Rectal smooth muscle tissue (tissue), 1 donor: ENCODE data around the gene NUDT4B.
"Not testable (repeated sequence)": the region's sequence is repeated elsewhere in the genome, so short reads cannot be mapped to it uniquely, and the experiment has no call there.

Source experiments
- H3K27ac ChIP-seq: one replicate; pipeline ENCODE4 v1.7.0; 2013; ENCODE audit warnings: low read depth, low read length, inconsistent platforms
- H3K27me3 ChIP-seq: one replicate; pipeline ENCODE4 v1.7.0; 2013; ENCODE audit warnings: low read length; ENCODE audit not compliant: control insufficient read depth, insufficient read depth
- H3K36me3 ChIP-seq: one replicate; pipeline ENCODE4 v1.7.0; 2013; ENCODE audit warnings: low read length; ENCODE audit not compliant: control insufficient read depth, insufficient read depth
- H3K4me1 ChIP-seq: one replicate; pipeline ENCODE4 v1.7.0; 2013; ENCODE audit warnings: low read length; ENCODE audit not compliant: control insufficient read depth, insufficient read depth
- H3K4me3 ChIP-seq: one replicate; pipeline ENCODE4 v1.7.0; 2013; ENCODE audit warnings: low read length
- H3K9ac ChIP-seq: one replicate; pipeline ENCODE4 v1.7.0; 2013; ENCODE audit warnings: low read length

NUDT4B gene

GRCh38 chr1:148723515-148723914, 25.1 kb upstream of the NUDT4B start:
- not testable (repeated sequence) for H3K27ac ChIP-seq, H3K36me3 ChIP-seq, H3K27me3 ChIP-seq

GRCh38 chr1:148724872-148725271, 23.7 kb upstream of the NUDT4B start:
- not testable (repeated sequence) for H3K27ac ChIP-seq, H3K27me3 ChIP-seq, H3K4me3 ChIP-seq, H3K4me1 ChIP-seq, H3K36me3 ChIP-seq, H3K9ac ChIP-seq

More at GRCh38 chr1:148723515-148723914, 25.1 kb upstream of the NUDT4B start:
- not testable (repeated sequence) for H3K4me1 ChIP-seq, H3K4me3 ChIP-seq, H3K9ac ChIP-seq

GRCh38 chr1:148727862-148728261, 20.7 kb upstream of the NUDT4B start:
- not testable (repeated sequence) for H3K27me3 ChIP-seq, H3K9ac ChIP-seq, H3K4me3 ChIP-seq, H3K4me1 ChIP-seq, H3K36me3 ChIP-seq, H3K27ac ChIP-seq

- H3K9ac ChIP-seq, H3K4me3 ChIP-seq, H3K27ac ChIP-seq, H3K27me3 ChIP-seq, H3K4me1 ChIP-seq, H3K36me3 ChIP-seq: not testable (repeated sequence)
These were observed 19.4 kb upstream of the NUDT4B start for GRCh38 chr1:148729128-148729527.

GRCh38 chr1:148729541-148729940, 19.0 kb upstream of the NUDT4B start:
- H3K9ac ChIP-seq, H3K27me3 ChIP-seq, H3K36me3 ChIP-seq, H3K4me1 ChIP-seq, H3K27ac ChIP-seq, H3K4me3 ChIP-seq: not testable (repeated sequence)

- H3K9ac ChIP-seq, H3K4me1 ChIP-seq, H3K27me3 ChIP-seq, H3K36me3 ChIP-seq, H3K27ac ChIP-seq, H3K4me3 ChIP-seq: not testable (repeated sequence)
These were observed 16.3 kb upstream of the NUDT4B start for GRCh38 chr1:148732277-148732676.

- not testable (repeated sequence) for H3K4me3 ChIP-seq
These were observed 14.8 kb upstream of the NUDT4B start for GRCh38 chr1:148733585-148734310.

GRCh38 chr1:148734311-148734662, 14.3 kb upstream of the NUDT4B start:
- not testable (repeated sequence) for H3K4me3 ChIP-seq, H3K27ac ChIP-seq, H3K27me3 ChIP-seq, H3K4me1 ChIP-seq, H3K36me3 ChIP-seq, H3K9ac ChIP-seq

More at GRCh38 chr1:148733585-148734310, 14.8 kb upstream of the NUDT4B start:
- not testable (repeated sequence) for H3K27me3 ChIP-seq, H3K36me3 ChIP-seq, H3K27ac ChIP-seq, H3K4me1 ChIP-seq, H3K9ac ChIP-seq

GRCh38 chr1:148735538-148735937, 13.0 kb upstream of the NUDT4B start:
- H3K36me3 ChIP-seq, H3K9ac ChIP-seq, H3K27me3 ChIP-seq: not testable (repeated sequence)

GRCh38 chr1:148738667-148739066, 9.9 kb upstream of the NUDT4B start:
- H3K27me3 ChIP-seq, H3K36me3 ChIP-seq, H3K9ac ChIP-seq, H3K27ac ChIP-seq, H3K4me3 ChIP-seq, H3K4me1 ChIP-seq: not testable (repeated sequence)

More at GRCh38 chr1:148735538-148735937, 13.0 kb upstream of the NUDT4B start:
- H3K4me1 ChIP-seq, H3K27ac ChIP-seq, H3K4me3 ChIP-seq: not testable (repeated sequence)

GRCh38 chr1:148743200-148743599, 5.4 kb upstream of the NUDT4B start:
- H3K9ac ChIP-seq, H3K27me3 ChIP-seq, H3K4me3 ChIP-seq, H3K4me1 ChIP-seq, H3K36me3 ChIP-seq, H3K27ac ChIP-seq: not testable (repeated sequence)

- not testable (repeated sequence) for H3K27me3 ChIP-seq, H3K36me3 ChIP-seq, H3K4me3 ChIP-seq, H3K4me1 ChIP-seq, H3K9ac ChIP-seq, H3K27ac ChIP-seq
These were observed 4.6 kb upstream of the NUDT4B start for GRCh38 chr1:148743726-148744720.

- H3K36me3 ChIP-seq = not testable (repeated sequence)
These were observed 734 bp downstream of the NUDT4B start for GRCh38 chr1:148749335-148749681.

More at GRCh38 chr1:148749335-148749681, 734 bp downstream of the NUDT4B start:
- not testable (repeated sequence) for H3K4me3 ChIP-seq, H3K27me3 ChIP-seq, H3K4me1 ChIP-seq, H3K9ac ChIP-seq, H3K27ac ChIP-seq
